Hematopoietic multipotent progenitor cell (in vitro differentiated cells): ENCODE results near the gene DST. TPM values are rescaled to one million over a fixed set of nuclear protein-coding genes. Genes with fewer than 3 reads are reported as not detected.
A peak's percentile ranks its signal among the peaks of the same experiment; 100 is the strongest.

Source experiments
- DNase-seq, 3 donors: peaks; one replicate each; pipeline ENCODE4 v3.0.0-alpha.2; 2011 to 2015; ENCODE audit warnings: low read depth in 2 of 3, low spot score in 2 of 3
- total RNA-seq: library from RNA; depleted of rRNA; stranded (reverse); fragments of >200 nt; gene quantifications from one replicate; pipeline ENCODE4 v1.2.3, GENCODE V29; 2012

The DST gene
- total RNA-seq = 53.3 TPM

DNA sequence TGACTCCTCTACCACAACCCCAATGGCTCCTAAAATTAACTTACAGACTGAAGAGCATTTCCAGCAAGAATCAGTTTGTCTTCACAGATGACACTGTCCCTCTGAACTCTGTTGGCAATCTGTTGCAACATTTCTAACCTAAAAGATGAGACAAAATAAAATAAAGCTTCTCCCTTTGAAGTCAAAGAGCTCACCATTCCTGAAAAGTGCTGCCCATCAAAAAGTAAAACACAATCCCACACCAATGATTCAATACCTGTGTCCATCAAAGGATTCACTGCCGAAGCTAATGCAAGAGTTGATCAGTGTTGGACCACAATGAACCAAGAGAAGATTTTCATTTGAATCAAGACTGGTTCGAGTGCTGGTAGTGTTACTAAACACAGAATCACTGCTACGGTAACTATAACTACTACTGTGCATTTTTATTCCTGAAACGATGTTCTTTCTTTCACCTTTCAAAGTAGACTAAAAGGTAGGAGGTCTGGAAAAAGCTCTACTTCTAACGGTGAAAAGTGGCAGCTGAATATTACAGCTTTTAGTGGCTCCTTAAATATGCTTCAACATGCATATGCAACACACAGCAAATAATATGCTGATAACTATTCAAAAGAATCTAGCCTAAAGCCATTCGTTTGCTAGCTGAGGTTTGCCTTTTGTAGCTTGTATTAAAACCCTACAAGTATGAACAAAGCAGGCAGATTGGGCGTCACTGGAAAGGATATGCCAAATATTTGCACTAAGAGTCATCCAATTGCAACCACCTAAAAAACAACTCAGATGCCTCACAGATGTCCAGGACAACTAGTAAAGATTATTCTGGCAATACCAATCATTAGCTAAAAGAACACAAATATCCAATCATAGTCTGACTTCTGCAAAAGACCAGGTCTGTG is at the start of gene DST:
TSS of gene DST (minus strand) at position 524 of the 896 bp plus-strand sequence.
- DNase-seq = no peak

DNA sequence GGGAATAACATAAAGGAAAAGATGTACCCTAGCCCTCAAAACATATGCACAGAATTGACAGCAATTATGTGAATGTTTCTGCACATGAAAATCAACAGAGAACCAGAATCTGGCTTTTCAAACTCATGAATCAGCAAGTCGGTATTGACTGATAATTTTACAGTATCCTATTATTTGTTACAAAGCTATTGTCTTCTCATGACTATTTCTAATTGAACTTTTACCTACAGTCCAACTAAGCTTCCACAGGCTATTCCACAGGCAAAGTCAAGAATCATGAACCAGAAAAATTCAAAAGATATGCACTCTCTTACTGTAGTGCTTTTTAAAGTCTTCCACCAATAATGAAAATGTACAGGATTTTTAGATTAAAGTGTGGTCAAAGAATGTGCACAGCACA is 49.1 kb upstream of the DST start:
- DNase-seq = no peak

DNA sequence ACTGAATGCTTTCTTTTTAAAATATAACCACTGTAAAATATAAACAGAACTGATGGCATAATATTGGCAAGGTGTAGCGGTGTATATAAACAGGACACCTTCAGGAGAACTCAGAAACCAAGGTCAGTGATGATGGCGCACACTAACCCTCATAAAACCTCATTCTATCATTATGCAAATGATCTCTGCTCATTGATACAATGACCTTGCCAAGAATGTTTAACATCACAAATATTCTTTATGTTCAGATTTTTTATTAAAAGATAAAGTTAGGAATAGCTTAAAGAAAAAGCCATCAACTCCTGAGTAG is 48.6 kb upstream of the DST start:
- DNase-seq = no peak

DNA sequence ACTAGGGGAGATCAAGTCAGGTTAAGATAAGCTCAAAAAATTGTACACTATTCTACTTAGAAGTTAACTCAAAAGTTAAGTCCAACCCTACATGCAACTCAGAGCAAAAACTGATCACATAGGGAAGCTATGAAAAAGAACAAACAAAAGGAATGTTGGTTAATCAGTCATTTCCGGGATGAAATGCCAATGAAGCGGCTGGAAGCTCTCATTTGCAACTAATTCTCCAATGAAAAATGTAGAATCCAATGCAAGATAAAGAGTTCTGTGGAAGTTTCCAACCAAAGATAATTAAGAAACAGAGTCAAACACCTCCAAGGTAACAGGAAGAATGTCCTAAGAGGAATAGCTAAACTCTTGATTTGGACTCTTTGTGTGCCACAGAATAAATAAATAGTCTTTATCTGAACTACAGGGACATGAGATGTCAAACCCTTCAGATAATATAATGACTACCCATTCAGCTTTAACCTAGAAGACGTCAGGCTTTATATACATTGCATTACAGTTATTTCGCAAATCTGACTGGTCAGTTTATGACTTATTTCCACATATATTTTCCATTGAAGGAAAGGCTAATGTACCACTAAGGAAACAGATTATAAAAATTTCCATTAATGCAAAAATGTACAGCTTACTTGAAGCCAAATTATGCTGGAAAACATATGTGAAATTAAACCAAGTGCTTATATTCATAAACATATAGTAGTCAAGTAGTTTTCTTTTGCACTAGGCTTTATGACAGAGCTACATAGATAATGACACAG is 48.0 kb upstream of the DST start:
- DNase-seq = no peak

DNA sequence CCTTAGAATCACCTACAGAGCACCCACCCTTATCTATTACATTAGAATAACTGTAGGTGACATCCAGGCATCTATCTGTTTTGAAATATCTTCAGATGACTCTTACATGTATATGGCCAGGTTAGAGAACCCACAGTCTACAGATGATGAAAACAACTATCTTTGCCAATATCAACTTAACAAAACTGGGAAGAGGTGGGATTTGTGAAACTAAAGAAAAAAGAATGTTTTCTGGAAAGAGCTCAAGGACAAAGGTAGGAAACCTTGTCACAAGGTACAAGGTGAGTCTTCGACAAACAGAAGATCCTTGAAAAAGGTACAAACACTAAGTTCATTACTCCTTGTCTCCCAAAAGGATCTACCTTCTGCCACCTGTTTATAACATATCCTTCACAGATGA is 47.0 kb upstream of the DST start:
- DNase-seq = no peak

DNA sequence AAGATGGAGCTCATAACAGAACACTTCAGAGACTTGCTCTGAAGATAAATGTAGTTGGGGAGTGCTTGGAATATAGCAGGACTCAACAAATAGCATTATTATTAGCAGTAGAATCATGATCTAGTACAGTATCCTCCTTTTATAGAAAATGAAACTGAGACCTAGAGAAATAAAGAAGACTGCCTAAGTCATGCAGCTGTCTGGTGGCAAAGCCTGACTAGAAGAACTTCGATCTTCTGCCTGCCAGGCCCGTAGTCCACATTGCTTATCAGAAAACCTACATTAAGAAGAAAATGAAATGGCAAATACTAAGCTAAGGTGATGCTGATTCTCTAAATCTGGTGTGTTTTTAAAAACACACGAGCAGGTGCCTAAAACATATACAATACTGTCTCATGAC is 46.4 kb upstream of the DST start:
- DNase-seq = no peak

DNA sequence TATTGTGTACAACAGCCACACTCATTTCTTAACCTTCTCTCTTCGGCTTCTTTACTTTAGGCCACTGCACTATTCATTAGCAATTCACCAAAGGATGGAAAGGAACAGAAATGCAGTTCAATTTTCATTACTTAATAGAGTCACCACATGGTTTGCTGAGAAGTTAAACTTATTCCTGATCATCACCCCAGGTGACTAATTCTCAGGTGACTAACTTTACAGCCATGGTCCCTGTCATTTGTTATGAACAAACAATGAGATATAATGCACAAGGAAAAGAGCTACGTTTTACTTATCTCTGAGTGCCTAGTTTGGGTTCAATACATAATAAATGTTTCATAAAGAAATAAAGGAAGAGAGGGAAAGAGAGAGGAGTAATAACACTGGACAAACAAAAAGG is 45.8 kb upstream of the DST start:
- no peak for DNase-seq

DNA sequence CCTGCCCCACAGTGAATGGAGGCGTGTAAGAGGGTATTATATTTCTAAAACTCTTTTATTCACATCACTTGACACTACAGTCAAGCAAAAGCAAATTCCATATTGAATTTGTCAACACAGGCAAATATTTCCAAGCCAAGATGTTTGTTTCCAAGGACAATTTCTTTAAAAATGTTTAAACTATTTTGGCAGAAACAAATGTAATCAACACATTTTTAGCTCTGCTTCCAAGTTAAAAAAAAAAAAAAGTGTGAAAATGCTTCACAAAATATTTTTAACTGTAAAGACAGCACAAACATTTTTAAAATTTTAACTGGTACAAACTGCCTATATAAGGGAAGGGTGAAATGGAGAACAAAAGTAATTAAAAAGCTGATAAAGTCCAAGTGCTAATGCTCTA is 44.9 kb upstream of the DST start:
- no peak for DNase-seq

DNA sequence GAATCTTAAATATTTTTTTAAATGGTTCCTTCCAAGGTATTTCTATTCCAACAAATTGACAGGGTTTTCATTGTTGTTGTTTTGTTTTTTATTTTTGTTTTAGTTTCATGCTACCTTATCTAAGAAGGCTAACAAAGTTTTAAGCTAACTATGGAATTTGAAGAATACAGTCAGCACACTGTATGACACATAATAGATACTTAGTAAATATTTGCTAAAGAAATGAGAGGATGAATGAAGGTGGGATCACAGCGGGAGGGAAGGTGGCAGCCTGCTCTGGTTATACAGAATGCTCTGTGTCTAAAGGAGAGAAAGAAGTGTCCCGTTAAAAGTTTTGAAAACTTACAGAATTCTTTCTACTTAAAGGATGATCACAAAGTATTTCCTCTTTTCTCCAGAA is 43.7 kb upstream of the DST start:
- no peak for DNase-seq

DNA sequence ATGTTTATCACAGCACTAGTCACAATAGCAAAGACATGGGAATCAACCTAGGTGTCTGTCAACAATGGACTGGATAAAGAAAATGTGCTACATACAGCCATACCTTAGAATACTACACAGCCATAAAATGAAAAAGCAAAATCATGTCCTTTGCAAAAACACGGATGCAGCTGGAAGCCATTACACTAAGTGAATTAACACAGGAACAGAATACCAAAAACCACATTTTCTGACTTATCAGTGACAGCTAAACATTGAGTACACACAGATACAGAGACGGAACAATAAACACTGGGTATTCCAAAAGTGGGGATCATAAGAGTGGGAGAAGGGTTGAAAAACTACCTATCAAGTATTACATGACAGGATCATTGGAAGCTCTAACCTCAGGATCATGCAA is 43.3 kb upstream of the DST start:
- DNase-seq = no peak

DNA sequence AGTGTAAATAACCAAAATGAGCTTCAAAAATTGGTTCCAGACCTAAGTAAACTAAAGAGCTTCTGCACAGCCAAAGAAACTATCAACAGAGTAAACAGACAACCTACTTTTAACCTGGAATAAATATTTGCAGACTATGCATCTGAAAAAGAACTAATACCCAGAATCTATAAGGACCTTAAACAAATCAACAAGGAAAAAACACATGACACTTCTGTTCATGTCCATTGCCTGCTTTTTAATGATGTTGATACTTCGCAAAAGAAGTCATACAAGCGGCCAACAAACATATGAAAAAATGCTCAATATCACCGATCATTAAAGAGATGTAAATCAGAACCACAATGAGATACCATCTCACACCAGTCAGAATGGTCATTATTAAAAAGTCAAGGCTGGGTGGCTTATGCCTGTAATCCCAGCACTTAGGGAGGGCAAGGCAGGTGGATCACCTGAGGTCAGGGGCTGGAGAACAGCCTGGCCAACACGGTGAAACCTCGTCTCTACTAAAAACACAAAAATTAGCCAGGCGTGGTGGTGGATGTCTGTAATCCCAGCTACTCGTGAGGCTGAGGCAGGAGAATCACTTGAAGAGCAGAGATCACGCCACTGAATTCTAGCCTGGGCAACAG is 42.5 kb upstream of the DST start:
- no peak for DNase-seq

DNA sequence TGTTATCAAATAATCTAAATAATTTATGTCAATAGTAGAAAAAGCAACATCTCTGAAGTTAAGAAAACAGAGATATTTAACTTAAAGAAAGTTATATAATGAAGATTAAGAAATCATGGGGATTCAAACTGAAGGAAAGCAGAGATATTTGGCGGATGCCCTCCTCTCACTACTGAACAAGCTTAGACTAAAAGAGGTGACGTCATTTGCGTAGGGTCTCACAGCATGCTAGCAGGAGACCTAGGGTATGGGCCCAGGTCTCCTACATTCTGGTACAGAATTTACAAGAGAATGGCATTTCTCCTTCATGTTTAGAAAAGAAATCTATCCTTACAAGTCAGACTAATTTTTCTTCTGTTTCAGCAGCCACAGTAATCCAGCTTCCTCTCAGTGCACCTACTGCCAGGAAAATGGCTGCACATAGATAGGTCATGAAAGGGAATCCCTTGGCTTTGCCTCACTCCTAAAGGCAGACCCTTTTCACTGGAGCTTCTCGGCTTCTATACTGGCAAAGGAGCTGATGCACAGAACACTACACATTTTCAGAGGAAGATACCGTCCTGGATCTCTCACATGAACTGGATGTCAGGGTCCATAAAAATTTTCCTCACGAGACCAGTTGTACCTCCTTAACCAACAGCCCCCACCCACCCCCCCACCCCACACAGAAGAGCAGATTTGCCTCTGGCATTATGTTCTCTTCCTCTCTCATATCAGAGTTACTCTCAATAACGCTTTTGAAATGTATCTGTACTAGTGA is 41.8 kb upstream of the DST start:
- DNase-seq = no peak

DNA sequence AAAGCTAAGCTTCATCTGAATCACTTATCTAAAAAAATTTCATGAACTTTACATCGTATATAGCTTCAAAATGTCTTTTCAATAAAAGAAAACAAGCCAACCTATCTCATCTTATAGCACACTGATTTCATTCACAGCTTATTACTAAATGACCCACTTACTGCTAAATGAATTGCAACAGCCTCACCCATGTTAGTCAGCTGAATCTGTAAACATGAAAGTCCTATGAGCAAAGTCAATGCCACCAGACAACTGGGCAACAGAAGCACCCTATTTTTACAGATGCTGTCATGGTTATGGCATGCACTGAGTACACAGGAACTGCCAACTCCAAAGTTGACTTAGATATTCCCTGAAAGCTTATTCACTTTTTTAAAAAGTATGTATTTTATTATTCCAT is 41.2 kb upstream of the DST start:
- DNase-seq = no peak

DNA sequence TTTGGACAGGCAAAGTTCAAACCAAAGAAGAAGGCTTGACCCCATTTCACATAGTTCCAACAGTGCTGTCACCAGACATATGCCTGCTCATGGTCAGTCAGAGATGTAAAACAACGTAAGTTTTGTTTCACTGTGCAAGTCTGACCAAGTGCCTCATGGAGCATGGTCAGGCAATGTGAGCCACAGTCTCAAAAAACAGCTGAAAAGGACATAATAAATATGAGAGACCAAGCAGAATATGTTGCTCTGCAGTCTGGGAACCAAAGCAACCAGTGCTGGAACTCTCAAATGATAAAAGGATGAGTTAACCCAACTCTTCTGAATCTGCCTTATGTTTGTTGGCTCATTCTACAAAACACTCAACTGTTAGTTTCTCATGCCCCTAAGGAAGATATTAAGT is 39.9 kb upstream of the DST start:
- DNase-seq = no peak

DNA sequence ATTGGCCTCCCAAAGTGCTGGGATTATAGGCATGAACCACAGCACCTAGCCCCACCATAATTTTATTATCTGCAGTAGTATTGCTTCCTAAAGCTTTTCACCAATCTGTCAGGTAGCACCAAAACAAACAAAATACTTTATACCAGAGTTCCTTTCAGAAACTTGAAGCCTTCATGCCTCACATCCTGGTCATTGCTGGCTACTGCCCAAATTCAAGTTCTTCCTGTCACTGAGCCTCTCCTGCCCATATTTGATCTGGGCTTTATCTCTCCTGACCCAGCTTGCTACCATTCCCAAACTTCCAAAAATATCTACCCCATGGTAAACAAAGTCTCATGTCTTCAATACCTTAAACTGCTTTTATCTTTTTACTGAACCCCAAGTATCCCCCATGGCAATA is 34.9 kb upstream of the DST start:
- no peak for DNase-seq

DNA sequence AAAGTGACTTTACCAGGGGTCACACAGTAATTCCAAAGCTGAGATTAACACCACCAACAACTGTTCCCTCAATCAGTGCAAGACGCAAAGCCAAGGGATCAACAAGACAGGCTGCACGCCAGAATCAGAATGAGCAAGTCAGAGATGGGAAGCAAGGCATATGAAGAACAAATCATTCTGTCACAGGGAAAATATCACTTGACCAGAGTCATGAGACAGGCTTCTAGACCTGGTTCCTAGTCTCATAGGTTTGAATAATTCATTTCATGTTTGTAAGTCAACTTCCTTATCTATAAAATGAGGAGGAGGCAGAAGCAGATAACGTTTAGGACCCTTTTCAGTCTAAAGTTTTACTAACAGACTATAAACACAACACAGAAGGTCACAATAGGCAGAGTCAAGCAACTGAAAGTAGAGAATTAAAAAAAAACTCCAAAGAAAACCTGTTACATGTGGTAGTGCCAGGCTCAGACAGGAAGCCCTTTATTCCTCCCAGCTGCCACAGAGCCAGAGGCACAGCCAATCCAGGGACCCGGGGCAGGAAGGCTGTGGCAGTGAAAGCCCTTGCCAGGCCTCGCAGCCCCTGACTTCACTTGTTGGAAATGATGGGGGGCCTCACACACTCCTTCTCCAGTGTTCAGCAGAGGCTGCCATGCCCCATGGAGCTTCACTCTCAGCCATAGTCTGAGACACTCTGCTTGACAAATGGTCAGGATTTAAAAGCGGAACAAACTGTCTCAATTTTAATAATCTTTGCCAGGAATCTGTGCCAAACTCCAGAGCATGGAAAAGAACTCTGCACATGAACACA is 29.2 kb upstream of the DST start:
- peak in 2 of 3 donors; percentile 20 to 55 for DNase-seq

DNA sequence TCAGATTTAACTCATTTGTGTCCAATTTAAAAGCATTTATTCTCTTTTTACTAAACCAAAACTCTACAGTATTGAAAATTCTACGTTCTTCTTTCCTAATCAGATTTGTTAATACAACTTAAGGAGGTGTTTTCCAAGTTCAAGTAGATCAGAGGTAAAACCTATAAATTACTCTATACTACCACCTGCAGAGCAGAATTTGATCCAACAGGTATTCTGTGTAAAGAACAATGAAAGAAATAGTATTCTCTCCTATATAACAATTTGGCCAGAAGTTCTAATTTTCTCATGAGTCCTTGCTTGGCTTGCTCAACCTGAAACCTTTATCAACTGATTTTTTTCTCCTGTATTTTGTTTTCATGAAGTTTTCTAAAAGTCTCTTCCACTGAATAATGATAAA is 28.5 kb upstream of the DST start:
- no peak for DNase-seq

DNA sequence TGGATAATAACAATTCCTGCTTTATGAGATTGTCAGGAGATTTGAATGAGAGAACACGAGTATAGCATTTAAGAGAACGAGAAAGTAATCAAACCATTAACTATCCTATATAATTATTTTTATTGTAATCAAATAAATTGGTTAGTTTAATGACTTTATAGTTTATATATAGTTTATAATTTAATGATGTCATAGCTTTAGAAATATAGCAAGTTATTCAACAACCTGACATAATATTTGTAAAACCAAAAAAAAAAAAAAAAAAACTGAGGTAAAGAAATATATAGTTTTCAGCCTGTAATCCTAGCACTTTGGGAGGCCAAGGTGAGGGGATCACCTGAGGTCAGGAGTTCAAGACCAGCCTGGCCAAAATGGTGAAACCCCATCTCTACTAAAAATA is 26.4 kb upstream of the DST start:
- DNase-seq = no peak

DNA sequence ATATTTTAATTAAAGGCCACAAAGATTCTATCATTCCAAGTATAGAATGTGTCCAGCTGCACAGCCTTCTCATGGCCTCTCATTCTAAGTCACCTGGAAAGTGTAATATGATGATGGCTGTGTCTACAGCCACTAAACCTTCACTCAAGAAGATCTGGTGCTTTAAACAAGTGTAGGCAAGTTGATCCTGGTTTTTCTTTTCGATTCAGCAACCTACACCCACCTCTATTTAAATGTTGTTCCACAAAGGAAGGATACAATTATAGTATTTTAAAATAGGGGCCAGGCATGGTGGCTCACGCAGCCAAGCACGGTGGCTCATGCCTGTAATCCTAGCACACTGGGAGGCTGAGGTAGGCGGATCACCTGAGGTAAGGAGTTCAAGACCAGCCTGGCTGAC is 25.5 kb upstream of the DST start:
- no peak for DNase-seq

DNA sequence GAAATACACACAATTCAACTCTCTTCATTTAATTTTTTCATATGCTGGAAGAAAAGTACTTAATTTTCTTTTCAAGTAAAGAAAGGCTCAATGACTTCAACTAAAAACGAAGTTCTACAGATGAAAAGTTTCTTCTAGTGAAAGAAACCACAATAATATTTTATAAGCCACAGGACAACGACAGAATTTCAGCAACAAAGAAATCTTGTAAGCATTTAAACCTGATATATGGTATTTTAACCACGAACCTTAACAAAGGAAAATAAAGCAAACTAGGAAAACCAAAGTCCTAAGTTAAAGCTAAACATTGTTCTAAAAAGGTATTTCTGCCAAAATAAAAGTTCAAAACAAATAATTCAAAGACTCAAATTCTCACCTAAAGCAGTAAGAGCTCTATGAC is 24.6 kb upstream of the DST start:
- DNase-seq = no peak
